GM03348 (cell line): Measurements from ENCODE around the gene TEX13D.
"Not testable (repeated sequence)": the region's sequence is repeated elsewhere in the genome, so short reads cannot be mapped to it uniquely, and the experiment has no call there.

Source experiments
- DNase-seq: peaks from one replicate; pipeline ENCODE4 v3.0.0; 2012; ENCODE audit warnings: low spot score

TEX13D gene

DNA sequence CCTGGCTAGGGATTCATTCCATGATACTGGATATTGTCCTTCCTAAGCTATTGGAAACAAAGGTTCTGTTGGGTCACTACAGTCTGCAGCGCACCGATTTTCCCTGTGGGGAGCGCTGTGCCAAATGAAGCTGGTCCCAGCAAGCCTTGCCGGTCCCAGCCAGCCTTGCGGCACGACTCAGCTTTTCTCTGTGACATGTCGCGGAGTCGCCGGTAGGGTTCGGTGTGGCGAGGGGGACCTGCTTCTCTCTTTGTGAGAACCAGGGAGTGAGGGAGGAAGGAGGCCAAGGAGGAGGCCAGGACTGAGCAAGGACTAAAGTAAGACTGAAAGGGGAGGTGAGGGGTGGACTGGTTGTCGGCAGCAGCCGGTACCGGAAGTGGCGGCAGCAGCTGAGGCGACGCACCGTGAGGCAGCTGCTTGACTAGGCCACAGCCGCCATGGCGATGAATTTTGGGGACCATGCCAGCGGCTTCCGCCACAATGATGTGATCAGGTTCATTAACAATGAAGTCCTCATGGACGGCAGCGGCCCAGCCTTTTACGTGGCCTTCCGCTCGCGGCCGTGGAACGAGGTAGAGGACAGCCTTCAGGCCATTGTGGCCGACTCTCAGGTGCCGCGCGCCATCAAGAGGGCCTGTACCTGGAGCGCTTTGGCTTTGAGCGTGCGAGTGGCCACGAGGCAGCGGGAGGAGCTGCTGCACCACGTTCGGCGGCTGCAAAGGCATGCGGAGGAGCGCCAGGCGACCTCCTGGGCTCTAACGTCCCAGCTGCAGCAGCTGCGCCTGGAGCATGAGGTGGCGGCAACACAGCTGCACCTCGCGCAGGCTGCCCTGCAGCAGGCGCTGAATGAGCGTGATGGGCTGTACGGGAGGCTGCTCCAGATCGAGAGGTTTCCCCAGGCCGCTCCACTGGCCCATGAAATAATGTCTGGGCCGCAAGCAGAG lies at the start of gene TEX13D:
Gene TEX13D, plus strand, starts transcription at position 180 of the 944 bp plus-strand sequence. Its CDS starts 258 bp downstream, at position 438.
- DNase-seq, result no peak

DNA sequence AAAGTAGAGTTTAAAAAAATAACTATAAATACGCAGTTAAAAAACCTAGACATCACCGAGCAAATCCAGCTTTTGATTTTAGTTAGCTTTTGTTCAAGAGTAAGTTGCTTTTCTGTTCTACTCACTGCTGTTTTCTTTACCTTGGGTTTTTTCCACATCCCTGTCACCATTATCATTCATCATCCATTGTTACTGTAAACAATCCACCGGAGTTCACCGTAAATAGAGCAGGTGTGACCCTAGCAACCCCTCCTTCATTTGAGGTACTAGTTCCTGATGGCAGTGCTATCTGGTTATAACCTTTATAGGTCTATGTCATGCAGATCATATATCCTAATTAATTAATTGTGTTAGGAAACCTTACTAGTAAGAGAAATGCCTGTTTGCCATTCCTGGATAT lies 43.0 kb upstream of the TEX13D start:
- no peak for DNase-seq

DNA sequence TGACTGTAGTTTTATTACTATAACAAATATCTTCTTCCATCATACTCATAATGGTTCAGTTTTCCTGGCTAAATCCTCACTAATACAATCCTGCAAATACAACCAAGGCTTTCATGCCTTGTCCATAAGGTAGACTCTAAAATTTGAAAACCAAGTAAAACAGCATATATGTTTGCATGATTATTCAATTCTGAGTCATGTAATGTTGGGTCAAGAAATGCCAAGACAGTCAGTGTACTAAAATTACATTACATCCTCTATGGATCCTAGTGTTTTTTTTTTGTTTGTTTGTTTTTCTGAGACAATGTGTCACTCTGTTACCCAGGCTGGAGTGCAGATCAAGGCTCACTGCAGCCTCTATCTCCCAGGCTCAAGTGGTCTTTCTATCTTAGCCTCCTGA lies 38.6 kb upstream of the TEX13D start:
- DNase-seq, result no peak

DNA sequence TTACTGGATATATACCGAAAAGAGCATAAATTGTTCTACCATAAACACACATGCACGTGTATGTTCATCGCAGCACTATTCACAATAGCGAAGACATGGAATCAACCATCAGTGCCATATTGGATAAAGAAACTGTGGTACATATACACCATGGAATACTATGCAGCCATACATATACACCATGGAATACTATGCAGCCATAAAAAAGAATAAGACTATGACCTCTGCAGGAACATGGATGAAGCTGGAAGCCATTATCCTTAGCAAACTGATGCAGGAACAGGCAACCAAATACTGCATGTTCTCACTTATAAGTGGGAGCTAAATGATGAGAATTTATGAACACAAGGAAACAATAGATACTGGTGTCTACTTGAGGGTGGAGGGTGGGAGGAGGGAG lies 33.1 kb upstream of the TEX13D start:
- DNase-seq, result not testable (repeated sequence)

DNA sequence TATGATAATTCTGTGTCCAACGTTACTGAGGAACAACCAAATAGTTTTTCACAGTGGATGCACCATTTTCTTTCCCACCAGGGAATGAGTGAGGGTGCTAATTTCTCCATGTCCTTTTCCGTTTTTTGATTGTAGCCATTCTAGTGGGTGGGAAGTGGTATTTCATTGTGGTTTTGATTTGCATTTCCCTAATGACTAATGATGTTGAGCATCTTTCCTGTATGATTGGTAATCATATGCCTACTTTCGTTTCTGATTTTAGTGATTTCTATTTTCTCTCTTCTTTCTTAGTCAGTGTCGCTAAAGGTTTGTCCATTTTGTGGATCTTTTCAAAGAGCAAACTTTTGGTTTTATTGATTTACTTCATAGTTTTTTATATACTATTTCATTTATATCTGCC lies 32.1 kb upstream of the TEX13D start:
- no peak for DNase-seq

DNA sequence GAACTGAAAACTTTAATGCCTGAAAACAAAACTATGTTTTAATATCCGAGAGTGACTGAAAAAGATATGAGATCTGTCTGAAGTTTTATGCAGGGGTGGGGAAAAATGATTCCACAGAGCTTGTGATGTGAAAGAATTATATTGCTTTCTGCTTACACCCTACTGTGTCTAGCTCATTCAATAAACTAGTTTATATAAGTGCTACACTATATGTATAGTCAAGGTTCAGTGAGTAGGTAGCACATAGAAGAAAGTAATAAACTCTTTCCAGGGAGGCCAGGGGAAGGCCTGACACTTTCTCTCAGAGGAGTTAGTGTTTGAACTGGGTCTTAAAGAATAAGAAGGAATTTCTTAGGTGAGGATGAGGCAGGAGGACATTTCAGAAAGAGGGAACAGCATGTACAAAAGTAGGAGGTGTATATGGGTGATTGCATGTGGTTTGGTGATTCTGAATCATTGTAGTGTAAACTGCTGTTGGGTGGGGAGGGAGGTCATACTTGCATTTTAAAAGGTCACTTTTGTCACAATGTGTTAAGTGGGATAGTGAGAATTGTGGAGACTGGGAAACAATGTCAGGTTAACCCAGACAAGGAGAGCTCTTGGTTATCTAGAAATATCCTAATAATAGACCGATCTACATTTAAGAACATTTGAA lies 25.1 kb upstream of the TEX13D start:
- no peak for DNase-seq

DNA sequence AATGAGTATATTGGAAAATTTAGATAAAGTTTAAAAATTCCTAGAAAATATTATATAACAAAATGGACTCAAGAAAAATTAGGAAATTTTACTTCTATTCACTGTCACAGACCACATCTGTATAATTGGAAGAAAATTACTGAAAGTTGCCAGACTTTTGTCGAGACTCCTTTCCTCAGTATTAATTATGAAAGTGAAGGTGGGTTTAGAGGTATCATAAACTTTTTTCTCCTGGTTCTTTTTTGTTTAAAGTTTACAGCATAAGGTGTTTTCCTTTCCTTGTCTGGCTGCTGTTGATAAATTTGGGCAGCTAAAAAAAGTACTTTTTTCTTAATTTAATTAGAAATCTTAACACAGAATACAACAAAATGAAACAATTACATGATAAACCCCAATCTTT lies 6.7 kb upstream of the TEX13D start:
- DNase-seq, result no peak

DNA sequence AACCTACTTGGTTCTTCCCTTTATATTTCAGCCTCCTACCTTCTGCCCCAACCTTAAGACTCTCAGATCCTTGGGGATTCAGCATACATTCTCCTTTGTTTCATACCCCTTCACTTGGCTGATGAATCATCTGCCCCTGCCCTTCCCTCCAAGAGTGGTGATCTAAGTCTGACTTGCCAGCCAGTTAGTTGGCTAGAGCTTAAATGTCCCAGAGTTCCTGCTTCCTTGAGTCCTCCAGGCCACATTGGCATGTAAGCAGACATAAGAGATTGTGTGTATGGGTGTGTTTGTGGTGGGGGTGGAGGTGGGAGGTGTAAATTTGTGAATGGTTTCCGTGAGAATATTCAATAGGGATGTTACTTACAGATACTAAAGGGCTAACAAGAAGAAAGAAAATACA lies 3.7 kb upstream of the TEX13D start:
- DNase-seq, result no peak

DNA sequence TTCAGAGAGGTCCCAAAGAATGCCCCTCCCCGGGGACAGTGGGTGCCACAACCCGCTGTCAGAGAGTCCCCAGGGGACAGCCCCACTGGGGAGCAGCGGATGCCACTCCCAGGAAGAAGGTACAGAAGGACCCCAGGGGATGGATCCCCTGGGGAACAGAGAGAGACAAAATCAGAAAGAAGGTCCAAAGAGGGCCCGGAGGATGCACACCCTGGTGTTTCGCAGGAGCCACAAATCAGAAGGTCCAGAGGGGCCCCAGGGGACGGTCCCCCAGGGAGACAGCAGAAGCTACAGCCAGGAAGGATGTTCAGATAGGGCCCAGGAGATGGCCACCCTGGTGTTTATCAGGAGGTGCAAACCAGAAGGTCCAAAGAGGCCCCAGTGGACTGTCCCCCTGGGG lies 1.4 kb downstream of the TEX13D start:
- no peak for DNase-seq

DNA sequence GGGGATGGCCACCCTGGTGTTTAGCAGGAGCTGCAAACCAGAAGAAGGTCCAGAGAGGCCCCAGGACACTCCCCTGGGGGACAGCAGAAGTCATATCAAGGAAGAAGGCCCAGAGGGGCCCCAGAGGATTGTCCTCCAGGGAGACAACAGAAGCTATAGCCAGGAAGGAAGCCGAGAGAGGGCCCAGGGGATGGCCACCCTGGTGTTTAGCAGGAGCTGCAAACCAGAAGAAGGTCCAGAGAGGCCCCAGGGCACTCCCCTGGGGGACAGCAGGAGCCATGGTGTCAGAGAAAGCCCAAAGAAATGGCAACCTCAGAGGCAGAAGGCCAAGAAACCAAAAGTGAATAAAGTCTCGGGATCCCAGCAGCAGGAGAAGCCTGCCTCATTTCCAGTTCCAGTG lies 2.1 kb downstream of the TEX13D start:
- not testable (repeated sequence) for DNase-seq

DNA sequence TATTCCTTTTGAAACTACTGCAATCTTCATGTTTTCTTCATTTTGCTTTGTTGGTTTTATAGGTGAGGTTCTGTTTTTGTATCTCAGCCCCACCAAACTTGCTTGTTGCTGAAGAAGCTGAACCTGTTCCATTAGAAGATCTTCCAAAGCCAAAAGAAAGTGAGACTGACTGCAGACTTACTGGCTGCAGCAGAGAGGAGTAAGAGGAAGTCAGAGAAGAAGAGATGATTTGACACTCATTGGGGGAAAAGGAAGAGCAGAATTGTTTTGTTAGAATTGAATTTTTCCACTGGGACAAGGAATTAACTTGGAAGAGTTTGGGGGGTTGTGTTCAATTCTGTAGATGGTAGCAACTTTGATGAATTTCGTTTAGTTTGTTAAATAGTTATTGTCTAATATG lies 3.1 kb downstream of the TEX13D start:
- DNase-seq, result no peak

DNA sequence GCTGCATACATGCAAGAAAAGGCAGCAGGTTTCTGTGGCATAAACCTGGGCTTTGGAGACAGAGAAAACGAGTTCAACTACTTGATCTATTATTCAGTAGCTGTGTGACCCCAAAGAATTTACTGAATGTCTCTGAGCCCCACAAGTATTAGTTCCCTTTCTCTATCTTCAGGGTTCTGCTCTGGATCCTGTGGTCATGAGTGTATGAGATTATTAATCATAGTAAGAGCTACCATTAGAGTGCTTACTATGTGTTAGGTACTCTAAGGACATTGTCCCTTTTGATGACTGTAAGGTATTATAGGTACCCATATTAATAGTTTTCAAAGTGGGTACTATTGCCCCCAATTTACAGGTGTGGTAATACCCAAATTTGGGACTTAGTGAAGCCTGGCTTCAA lies 5.5 kb downstream of the TEX13D start:
- no peak for DNase-seq

DNA sequence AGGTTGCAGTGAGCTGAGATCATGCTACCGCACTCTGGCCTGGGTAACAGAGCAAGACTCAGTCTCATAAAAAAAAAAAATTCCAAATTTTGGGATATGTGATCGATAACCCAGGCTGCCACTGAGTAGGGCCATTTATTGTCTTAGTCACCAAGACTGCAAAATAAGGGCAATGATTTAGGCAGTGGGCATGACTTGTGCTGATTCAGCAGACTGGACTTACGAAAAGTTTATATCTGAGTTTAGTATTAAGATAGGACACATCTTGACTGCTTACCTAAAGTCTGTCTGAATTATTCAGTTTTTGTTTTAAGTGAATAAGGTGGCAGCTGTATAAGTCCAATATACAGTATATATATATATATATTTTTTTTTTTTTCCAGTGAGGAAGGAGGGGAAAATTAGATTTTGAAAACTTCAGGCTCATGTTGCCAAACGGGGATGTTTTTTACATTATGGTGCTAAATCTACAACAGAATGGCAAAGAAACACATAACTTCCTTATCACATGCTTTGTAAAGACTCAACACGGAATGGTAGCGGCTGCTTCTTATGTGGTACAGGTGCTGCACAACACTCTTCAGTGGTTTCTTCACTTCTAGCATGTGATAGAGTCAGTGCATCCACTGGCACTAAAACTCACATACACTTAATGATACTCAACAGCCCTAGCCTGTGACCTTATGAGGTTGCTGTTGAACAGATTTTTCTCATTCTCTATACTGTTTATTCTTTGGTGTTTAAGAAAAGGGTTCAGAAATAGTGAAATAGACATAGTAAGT lies 6.5 kb downstream of the TEX13D start:
- DNase-seq, result no peak

DNA sequence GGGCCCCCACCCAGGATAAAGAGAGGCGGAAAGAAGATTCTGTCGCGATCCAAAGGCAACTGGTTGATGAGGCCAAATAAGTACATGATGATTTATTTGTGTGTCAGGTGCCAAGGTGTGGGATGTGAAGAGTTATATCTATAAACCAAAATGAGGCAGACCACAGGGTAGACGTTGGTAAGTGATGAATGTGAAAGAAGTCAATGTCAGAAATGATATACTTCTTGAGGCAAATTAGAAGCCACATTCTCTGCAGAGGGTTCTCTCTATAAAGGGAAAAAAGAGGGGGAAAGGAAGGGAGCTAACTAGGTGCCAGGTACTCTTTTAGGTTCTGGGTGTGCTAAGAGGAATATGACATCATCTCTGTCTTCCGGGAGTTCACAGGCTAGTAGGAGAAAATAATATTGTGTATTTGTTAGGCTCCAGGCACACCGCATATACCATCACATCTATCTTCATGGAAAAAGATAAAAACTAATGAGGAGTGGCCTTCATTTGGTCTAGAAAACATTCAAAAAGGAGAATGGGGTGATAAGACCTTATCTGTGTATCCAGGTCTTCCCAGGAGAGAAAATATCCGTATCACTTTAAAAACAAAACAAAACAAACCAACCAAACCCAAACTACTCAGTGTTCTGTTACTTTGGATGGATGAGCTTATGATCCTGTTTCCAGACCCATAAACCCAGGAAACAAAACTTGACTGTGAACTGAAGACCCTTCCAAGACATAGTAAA lies 9.1 kb downstream of the TEX13D start:
- no peak for DNase-seq

DNA sequence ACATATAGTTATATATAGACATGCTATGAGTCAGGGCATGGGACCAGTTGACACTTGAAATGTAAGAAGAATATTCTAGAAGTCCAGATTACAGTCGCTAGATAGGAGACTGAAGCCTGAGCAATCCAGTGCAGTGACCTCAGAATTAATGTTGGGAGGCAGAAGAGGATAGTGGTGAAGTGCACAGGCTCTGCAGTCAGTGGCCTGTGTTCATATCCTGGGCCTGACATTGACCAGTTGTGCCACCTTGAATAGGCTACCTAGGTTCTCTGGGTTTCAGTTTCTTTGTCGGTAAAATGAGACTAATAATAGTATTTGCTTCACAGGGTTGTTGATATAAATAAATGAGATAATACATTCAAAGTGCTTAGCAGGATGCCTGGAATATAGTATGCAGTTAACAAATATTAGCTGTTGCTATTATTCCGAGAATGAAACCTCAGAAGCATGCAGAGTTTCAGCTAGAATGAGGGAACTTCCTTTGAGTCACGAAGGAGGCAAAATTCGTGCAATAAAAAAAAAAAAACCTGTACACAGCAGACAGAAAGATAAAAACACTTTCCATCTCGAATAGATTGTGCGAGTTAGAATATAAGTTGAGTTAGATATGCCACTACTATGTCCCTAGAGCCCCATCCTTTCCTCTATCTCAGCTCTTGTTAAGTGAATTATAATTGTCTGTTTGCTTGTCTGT lies 9.9 kb downstream of the TEX13D start:
- no peak for DNase-seq

DNA sequence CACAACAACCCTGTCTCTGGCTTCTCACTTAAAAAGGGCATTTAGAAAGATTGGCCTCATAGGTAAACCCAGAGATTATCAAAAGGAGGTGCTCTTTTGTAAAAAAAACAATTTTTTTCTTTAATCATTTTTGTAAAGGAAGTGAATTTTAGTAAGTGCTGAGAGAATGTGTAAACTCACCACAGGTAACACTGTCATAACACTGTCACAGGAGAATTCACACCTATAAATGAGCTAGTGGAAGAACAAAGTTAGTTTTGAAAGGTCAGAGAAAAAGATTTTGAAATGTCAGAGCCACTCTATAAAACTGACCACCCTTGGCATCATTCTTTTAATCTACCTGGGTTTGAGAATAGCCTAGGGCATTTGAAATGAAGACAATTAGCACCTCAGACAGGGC lies 10.6 kb downstream of the TEX13D start:
- no peak for DNase-seq

DNA sequence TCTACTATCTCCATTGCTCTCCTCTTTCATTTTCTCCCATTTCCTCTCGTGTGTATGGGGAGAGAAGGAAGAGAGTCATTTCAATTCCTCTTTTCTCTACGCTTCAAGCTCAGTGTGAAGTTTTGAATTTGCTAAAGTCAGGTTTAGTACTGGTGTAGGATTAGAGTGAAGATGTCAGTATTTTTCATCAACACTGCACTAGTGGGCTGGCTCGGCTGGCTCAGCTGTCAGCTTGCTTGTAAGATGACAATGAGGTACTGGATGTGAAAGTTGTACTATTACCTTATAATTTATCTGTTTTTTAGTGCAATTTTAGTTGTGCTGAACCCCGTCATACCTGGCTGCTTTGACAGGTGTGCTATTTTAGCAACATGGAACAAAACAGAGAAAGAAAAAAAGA lies 11.8 kb downstream of the TEX13D start:
- DNase-seq, result no peak

DNA sequence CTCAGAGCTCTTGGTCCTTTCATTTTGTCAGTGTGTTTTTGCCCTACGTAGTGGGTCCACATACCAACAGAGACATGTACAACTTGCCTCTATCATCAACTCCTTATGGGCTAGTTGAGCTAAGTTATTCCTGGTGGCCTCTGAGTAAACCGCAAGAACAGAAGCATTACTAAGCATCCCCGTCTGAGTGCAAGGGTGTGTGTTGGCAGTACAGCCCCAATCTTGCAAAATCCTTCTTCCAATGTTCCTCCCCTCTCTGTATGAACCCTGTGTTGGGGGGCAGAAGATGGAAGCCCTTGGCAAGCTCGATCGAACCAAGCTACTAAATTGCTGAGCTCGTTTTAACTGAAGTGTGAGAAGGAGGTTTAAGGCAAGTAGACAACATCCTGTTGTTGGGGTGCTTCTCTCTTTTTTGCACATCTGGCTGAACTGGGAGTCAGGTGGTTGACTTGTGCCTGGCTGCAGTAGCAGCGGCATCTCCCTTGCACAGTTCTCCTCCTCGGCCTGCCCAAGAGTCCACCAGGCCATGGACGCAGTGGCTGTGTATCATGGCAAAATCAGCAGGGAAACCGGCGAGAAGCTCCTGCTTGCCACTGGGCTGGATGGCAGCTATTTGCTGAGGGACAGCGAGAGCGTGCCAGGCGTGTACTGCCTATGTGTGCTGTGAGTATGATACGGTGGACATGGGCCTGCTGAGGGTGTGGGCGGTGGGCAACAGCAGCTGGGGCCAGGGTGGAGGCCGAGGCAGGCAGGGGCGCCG lies 13.8 kb downstream of the TEX13D start, which contains the start of gene SH2D1A:
Gene SH2D1A, plus strand, starts transcription at position 447 of the 760 bp plus-strand sequence. Its CDS starts 80 bp downstream, at position 527.
- no peak for DNase-seq

DNA sequence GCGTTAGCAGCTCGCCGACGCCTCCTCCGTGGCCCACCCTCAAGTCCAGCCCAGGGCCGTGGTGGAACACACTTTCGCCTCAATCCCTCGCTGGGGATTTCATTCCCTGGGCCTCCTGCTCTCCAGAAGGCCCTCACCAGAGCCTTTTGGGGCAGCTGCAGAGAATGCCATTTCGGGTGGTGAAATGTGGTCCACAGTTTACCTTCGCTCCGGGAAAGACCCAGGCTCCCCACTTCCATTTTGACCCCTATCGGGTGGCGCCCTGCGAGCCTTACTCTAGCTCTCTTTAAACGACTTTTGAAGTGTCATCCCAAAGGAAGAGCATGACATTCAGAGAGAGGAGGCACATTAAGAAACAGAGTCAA lies 14.4 kb downstream of the TEX13D start:
- no peak for DNase-seq

DNA sequence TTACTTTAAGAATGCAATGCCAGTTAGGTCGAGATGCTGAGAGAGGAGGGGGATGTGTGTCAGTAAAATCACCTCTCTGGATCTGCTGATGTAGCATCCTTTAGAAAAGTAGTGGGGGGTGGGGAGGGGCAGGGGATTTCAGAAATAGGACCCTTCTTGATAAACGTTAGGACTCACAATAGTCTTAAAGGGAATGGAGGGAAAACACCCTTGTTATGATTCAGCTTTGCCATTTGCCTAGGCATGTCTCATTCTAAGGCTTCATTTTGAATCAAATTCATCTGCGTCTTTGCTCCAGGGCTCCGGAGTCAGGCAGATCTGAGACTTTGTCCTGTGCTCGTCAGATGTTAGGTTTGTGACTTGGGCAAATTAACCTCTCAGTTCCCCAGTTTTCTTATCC lies 14.8 kb downstream of the TEX13D start:
- DNase-seq, result no peak

DNA sequence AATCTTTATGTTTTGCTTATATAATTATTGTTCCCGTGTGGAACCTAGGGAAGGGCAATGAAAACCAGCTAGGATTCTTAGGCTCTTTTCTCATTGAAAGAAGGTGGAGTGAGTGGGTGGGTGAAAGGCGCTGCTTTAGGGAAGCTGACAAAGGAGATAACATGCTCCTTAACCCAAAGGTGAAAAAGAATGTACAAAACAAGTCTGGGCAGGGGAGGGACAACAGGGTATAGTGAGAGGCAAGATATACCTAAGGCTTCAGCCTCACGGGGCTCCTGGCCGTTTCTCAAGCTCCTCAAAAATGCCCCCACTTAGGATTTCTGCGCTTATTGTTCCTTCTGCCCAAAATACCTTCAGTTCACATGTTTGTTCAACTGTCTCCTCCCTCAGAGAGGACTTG lies 15.7 kb downstream of the TEX13D start:
- DNase-seq, result no peak
